Epithelial cell of esophagus (primary cell): Measurements from ENCODE around the gene EEF1AKMT3.
"Not testable (repeated sequence)": the region's sequence is repeated elsewhere in the genome, so short reads cannot be mapped to it uniquely, and the experiment has no call there.

ENCODE experiments used
- DNase-seq: peaks from one replicate; pipeline ENCODE4 v3.0.0; 2010; ENCODE audit warnings: low read depth
- H3K4me3 ChIP-seq: 2 replicates; pipeline ENCODE4 v1.5.1; 2011; ENCODE audit warnings: mild to moderate bottlenecking, low read length, control low read depth
- CTCF ChIP-seq: IDR thresholded peaks from 2 replicates; pipeline ENCODE4 v1.5.1; 2011; ENCODE audit warnings: low read depth, mild to moderate bottlenecking, low read length, control low read depth, inconsistent platforms; ENCODE audit not compliant: insufficient read depth; ENCODE audit errors: missing control alignments

Gene EEF1AKMT3

GRCh38 chr12:57769594-57769993 lies 2.8 kb upstream of the EEF1AKMT3 start:
- no peak overlapping the region for H3K4me3 ChIP-seq
- no peak for DNase-seq
- no peak for TF ChIP-seq CTCF

DNA sequence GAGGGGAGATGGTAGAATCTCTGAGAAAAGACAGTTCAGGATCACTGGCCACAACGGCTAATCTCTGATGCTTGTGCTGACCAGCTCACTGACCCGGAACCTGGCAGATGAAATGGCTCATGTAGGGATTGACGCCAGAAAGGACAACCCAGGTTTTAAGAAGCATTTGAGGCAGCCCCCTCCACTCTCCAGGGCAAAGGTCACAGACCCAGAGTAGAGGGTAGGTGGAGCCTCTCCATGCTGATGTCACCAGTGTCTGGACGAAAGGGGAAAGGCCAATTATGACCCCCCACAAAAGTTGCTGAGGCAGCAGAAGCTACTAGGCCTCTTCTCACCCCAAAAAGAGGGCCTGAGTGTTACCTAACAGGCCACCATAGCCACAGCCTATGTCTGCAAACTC lies 1.7 kb upstream of the EEF1AKMT3 start:
- DNase-seq: no peak
- no peak for TF ChIP-seq CTCF
- no peak overlapping the region for H3K4me3 ChIP-seq

- peak overlapping the region; percentile 83 for H3K4me3 ChIP-seq
- no peak for TF ChIP-seq CTCF
- DNase-seq: peak; percentile 95
These were observed 1.1 kb upstream of the EEF1AKMT3 start for GRCh38 chr12:57771236-57771872.

GRCh38 chr12:57771873-57772428 lies 463 bp upstream of the EEF1AKMT3 start, which contains the start of gene METTL1:
TSS of gene METTL1 (minus strand) at chr12:57772105. CDS start at chr12:57772083, 22 bp downstream.
- H3K4me3 ChIP-seq: peak within 1 kb of the TSS; percentile 83
- peak; percentile 2 for TF ChIP-seq CTCF

DNA sequence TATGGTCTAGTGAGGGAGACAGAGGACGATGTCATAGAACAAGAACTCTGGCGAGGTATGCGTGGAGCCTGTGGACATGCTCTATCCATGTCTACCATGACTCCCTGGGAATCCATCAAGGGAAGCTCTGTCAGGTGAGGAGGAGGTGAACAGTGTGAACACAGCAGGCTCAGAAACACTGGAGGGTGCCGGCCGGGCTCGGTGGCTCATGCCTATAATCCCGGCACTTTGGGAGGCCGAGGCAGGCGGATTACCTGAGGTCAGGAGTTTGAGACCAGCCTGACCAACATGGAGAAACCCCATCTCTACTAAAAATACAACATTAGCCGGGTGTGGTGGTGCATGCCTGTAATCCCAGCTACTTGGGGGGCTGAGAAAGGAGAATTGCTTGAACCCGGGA lies 2.2 kb downstream of the EEF1AKMT3 start:
- H3K4me3 ChIP-seq, DNase-seq: not testable (repeated sequence)

More at GRCh38 chr12:57771873-57772428, 463 bp upstream of the EEF1AKMT3 start, which contains the start of gene METTL1:
- peak; percentile 98 for DNase-seq

GRCh38 chr12:57775044-57775443 lies 2.6 kb downstream of the EEF1AKMT3 start:
- no peak for TF ChIP-seq CTCF
- no peak overlapping the region for H3K4me3 ChIP-seq
- DNase-seq: no peak

GRCh38 chr12:57775563-57776246 lies 3.3 kb downstream of the EEF1AKMT3 start:
- no peak for DNase-seq
- H3K4me3 ChIP-seq: no peak overlapping the region
- TF ChIP-seq CTCF: no peak
